ENCODE data around the gene PJVK.

DNA sequence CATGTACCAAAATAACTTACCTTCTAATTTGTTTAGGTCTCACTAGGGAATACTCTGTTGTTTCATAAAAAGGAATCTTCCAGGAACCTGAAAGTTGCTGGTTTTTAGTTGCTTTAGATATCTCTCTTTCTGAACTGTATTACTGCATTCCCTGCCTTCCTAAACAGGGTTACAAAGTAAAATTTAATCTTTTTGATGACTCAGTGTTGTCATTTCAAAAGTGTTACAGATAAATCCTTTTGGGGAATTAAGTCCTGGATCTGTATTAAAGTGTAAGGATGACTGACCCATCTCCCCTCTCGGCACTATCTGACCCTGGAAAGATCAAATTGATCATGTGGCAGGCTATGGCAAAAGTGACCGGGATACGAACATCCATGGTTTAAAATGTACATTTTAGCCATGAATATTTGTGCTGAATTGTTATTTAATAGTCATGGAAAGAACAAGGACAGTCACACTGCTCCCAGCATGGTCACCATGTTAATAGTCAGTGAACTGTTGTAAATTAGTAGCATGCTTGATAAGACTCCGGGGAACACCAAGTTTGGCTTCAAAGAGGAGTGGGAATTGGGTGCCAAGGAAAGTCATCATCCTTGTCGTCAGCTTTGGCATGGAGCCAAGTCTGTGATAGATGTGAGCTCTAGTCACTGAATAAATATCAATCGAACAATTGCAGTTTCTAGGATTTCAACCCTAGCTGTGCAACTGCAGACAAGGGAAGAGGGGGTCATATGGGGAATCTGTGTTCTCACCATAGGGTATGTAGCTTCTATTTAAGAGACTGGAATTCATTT lies 33.3 kb downstream of the PJVK start:
- TF ChIP-seq, protein P1, sequence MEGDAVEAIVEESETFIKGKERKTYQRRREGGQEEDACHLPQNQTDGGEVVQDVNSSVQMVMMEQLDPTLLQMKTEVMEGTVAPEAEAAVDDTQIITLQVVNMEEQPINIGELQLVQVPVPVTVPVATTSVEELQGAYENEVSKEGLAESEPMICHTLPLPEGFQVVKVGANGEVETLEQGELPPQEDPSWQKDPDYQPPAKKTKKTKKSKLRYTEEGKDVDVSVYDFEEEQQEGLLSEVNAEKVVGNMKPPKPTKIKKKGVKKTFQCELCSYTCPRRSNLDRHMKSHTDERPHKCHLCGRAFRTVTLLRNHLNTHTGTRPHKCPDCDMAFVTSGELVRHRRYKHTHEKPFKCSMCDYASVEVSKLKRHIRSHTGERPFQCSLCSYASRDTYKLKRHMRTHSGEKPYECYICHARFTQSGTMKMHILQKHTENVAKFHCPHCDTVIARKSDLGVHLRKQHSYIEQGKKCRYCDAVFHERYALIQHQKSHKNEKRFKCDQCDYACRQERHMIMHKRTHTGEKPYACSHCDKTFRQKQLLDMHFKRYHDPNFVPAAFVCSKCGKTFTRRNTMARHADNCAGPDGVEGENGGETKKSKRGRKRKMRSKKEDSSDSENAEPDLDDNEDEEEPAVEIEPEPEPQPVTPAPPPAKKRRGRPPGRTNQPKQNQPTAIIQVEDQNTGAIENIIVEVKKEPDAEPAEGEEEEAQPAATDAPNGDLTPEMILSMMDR (optimal IDR thresholded peaks at IDR 0.05 in 1 of 3, IDR thresholded peaks at IDR 0.05 in 1 of 3, conservative IDR thresholded peaks at IDR 0.05 in 1 of 3; ENCODE audit: extremely low read depth in 1 of 3, insufficient read depth in 2 of 3, low read length in 3 of 3) = no peak
- TF ChIP-seq EZH2 (IDR thresholded peaks at IDR 0.05; ENCODE audit: low read length) = no peak

Data from keratinocyte (primary cell).